Spleen (tissue), 11 donors: Measurements from ENCODE around the gene ZMIZ2. TPM values are rescaled to one million over a fixed set of nuclear protein-coding genes. Genes with fewer than 3 reads are reported as not detected.
A peak's percentile ranks its signal among the peaks of the same experiment; 100 is the strongest.

Source experiments
- DNase-seq: peaks from one replicate; pipeline ENCODE4 v3.0.0-alpha.2; 2020
- H3K27ac ChIP-seq, 8 donors: fragments of 200-600 bp; sonication (generic) in 7 of 8; 1 replicate in 4 of 8; 2 replicates in 4 of 8; pipeline versions ENCODE4 v1.5.0 to v1.8.0; 2016 to 2021; ENCODE audit warnings: inconsistent platforms in 4 of 8, mild to moderate bottlenecking in 4 of 8, moderate library complexity in 1 of 8
- H3K27me3 ChIP-seq, 7 donors: fragments of 200-600 bp; sonication (generic) in 6 of 7; replicated peaks in 1 of 7; 1 replicate in 4 of 7; 2 replicates in 3 of 7; pipeline versions ENCODE4 v1.5.0 to v1.8.0; 2016 to 2021; ENCODE audit warnings: inconsistent platforms in 3 of 7, mild to moderate bottlenecking in 1 of 7
- H3K36me3 ChIP-seq, 6 donors: fragments of 200-600 bp; sonication (generic) in 5 of 6; 1 replicate in 4 of 6; 2 replicates in 2 of 6; pipeline versions ENCODE4 v1.5.0 to v1.8.0; 2016 to 2021; ENCODE audit warnings: inconsistent platforms in 2 of 6
- H3K4me1 ChIP-seq, 6 donors: fragments of 200-600 bp; sonication (generic) in 5 of 6; 1 replicate in 3 of 6; 2 replicates in 3 of 6; pipeline versions ENCODE4 v1.5.0 to v1.8.0; 2016 to 2021; ENCODE audit warnings: inconsistent platforms in 3 of 6
- H3K4me3 ChIP-seq, 8 donors: fragments of 200-600 bp; sonication (generic) in 7 of 8; 1 replicate in 4 of 8; 2 replicates in 4 of 8; pipeline versions ENCODE4 v1.5.0 to v1.8.0; 2016 to 2021; ENCODE audit warnings: inconsistent platforms in 4 of 8, mild to moderate bottlenecking in 4 of 8, moderate library complexity in 2 of 8
- H3K9me3 ChIP-seq, 8 donors: fragments of 200-600 bp; sonication (generic) in 7 of 8; 1 replicate in 4 of 8; 2 replicates in 4 of 8; pipeline versions ENCODE4 v1.5.0 to v1.8.0; 2016 to 2021; ENCODE audit warnings: inconsistent platforms in 4 of 8
- POLR2A ChIP-seq, 3 donors: fragments of 450-650 bp; IDR thresholded peaks; one replicate each; pipeline ENCODE4 v1.5.1; 2017; ENCODE audit warnings: antibody characterized with exemption in 3 of 3, mild to moderate bottlenecking in 1 of 3
- POLR2AphosphoS5 ChIP-seq, 3 donors: sonication (generic); formaldehyde crosslinking; IDR thresholded peaks; one replicate each; pipeline ENCODE4 v1.5.1; 2017; ENCODE audit warnings: antibody characterized with exemption in 3 of 3
- WGBS, 5 donors: extraction: QIAGEN DNeasy Blood & Tissue Kit in 3 of 5; methylation state at CpG; one replicate each; pipeline versions ENCODE4 v1.1.5 to v1.1.7; 2013 to 2018; 5-methylcytosine and 5-hydroxymethylcytosine counted together
- intact Hi-C: fragments of 100-400 bp; cut with DNase I; formaldehyde crosslinking; loops from one replicate; pipeline ENCODE4 v1.15.0; 2023; ENCODE audit warnings: low total_unique reads
- polyA plus RNA-seq, 3 donors: library from polyadenylated mRNA; stranded (reverse); fragments of 200-250 nt; gene quantifications; one replicate each; pipeline ENCODE4 v1.2.1, GENCODE V29; 2013
- total RNA-seq, 7 donors: library from RNA; depleted of rRNA in 3 of 7; stranded (reverse); fragments of >200 nt in 3 of 7; fragmentation: NEBNext Ultra II Directional in 4 of 7; extraction: Animal tissue kit (Norgen Biotek cat#: 25700) in 4 of 7; gene quantifications; one replicate each; pipeline versions ENCODE4 v1.1.0 to v1.2.1, GENCODE V29; 2016 to 2021
- TF ChIP-seq, protein P1 (sequence below), 11 experiments: fragments of 200-600 bp in 7 of 11; fragments of 450-650 bp in 4 of 11; sonication (generic) in 4 of 11; IDR thresholded peaks in 8 of 11; conservative IDR thresholded peaks in 3 of 11; 1 replicate in 7 of 11; 2 replicates in 4 of 11; pipeline versions ENCODE4 v1.4.0 to v1.8.0; 2016 to 2021; ENCODE audit warnings: antibody characterized with exemption in 11 of 11, inconsistent platforms in 4 of 11, mild to moderate bottlenecking in 1 of 11
- donor health status: healthy with polysubstance abuse.
- donor health status: DM: no; HTN: no; CAD: no; lungs with moderate emphysema.
- donor health status: DM: no; HTN: no; CAD: no.
- donor health status: Bipolar disorder and iron deficiency.
- donor health status: healthy.
- donor health status: DM: no; HTN: no; CAD: no.
- donor health status: DM: yes; HTN: yes; CAD: no.

ZMIZ2 gene
- total and polyA plus RNA-seq, 10 donors, result 27.7 to 160 (median 84.1) TPM

DNA sequence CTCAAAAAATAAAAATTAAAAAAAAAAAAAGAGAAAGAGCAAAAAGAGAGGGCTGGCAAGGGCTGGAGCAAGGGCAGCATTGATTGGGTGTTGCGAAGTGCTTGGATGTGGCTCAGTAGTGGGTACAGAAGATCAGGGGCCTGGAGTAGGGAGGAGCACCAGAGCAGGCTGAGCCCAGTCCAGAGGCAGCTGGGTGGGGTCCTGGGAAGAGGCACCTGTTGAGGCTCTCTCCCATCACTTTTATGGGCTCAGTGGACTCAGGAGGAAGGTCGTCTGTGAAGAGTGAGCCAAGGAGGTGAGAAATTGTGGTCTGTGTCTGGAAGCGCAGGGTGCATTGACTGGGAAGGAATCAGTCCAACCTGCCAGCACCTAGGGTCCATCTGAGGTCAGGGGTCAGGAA, 11.8 kb upstream of the ZMIZ2 start:
- no peaks in the 10 kb centered on the region for H3K9me3 ChIP-seq
- no peak overlapping the region for H3K27ac ChIP-seq
- TF ChIP-seq POLR2AphosphoS5 (IDR thresholded peaks at IDR 0.05) (no peak), POLR2A (IDR thresholded peaks at IDR 0.05) (no peak)
- TF ChIP-seq, protein P1, sequence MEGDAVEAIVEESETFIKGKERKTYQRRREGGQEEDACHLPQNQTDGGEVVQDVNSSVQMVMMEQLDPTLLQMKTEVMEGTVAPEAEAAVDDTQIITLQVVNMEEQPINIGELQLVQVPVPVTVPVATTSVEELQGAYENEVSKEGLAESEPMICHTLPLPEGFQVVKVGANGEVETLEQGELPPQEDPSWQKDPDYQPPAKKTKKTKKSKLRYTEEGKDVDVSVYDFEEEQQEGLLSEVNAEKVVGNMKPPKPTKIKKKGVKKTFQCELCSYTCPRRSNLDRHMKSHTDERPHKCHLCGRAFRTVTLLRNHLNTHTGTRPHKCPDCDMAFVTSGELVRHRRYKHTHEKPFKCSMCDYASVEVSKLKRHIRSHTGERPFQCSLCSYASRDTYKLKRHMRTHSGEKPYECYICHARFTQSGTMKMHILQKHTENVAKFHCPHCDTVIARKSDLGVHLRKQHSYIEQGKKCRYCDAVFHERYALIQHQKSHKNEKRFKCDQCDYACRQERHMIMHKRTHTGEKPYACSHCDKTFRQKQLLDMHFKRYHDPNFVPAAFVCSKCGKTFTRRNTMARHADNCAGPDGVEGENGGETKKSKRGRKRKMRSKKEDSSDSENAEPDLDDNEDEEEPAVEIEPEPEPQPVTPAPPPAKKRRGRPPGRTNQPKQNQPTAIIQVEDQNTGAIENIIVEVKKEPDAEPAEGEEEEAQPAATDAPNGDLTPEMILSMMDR (IDR thresholded peaks at IDR 0.05 in 8 of 11, conservative IDR thresholded peaks at IDR 0.05 in 3 of 11), result no peak
- H3K36me3 ChIP-seq, result no peaks in the 10 kb centered on the region
- intact Hi-C loops, result no loop called here
- H3K4me3 ChIP-seq, result no peak overlapping the region
- peaks cover 0 to 7% (median 0%) of the 10 kb centered on the region in 6 donors for H3K4me1 ChIP-seq
- WGBS, 5 donors, result 70 to 91% (median 86%) methylated on average over 3 of the region's 3 CpGs
- no peaks in the 10 kb centered on the region for H3K27me3 ChIP-seq
- peak; percentile 24 for DNase-seq

DNA sequence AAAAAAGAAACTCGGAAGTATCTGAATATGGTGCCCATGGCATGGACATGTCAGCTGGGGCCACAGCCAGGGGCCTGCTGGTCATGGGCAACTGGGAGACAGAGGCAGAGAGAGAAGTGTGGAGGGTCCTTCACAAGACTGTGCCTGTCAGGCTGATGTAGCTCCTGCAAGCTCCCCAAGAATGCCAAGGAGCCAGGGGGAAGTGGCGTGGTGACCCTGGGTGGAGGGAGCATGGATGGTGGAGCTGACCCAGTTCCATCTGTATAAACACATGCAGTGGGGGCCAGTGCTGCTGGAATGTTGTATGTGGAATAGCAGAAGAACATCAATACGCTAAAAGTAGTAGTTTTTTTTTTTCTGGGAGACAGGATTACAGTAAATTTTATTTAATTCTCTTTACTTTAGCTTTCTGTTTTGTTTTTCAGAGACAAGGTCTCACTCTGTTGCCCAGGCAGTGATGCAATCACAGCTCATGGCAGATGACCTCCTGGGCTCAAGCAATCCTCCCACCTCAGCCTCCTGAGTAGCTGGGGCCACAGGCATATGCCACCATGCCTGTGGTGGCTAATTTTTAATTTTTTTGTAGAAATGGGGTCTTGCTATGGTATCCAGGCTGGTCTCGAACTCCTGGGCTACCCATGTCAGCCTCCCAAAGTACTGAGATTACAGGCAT, 10.5 kb upstream of the ZMIZ2 start:
- TF ChIP-seq POLR2AphosphoS5 (IDR thresholded peaks at IDR 0.05) (no peak), POLR2A (IDR thresholded peaks at IDR 0.05) (no peak)
- TF ChIP-seq, protein P1 (IDR thresholded peaks at IDR 0.05 in 8 of 11, conservative IDR thresholded peaks at IDR 0.05 in 3 of 11), result no peak
- peaks cover 0 to 12% (median 3%) of the 10 kb centered on the region in 6 donors for H3K4me1 ChIP-seq

DNA sequence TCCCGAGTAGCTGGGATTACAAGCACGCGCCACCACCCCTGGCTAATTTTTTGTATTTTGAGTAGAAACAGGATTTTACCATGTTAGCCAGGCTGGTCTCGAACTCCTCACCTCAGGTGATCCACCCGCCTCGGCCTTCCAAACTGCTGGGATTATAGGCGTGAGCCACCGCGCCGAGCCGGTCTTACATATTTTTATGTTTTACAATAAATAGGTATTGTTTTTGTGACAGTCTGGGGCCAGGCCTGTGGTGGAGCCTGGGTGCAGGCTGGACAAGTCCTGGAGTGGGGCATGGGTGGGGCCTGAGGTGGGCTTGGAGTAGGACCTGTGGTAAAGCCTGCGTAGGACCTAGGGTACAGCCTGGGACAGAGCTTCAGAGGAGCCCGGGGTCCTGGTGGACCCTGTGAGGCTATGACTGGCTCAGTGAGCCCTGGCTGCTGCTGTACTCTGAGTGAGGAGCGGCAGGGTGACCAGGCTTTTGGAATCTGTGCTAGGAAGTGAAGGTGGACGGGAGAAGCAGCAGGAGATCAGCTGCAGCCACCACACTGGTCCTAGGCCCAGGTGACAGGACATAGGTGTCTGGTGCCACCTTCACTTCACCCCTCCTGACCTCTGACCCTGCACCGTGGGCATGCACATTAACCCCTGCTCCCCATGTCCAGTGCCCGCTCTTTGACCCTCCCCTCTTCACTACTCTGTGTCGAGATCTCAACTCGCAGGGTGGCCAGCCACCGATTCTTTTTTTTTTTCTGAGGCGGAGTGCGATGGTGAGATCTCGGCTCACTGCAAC, 9.6 kb upstream of the ZMIZ2 start:
- DNase-seq, result peak; percentile 69
- no peak for TF ChIP-seq POLR2A (IDR thresholded peaks at IDR 0.05)
- TF ChIP-seq POLR2AphosphoS5 (IDR thresholded peaks at IDR 0.05), result no peak
- TF ChIP-seq, protein P1 (IDR thresholded peaks at IDR 0.05 in 8 of 11, conservative IDR thresholded peaks at IDR 0.05 in 3 of 11), result no peak
- peaks cover 0 to 12% (median 3%) of the 10 kb centered on the region in 6 donors for H3K4me1 ChIP-seq
- no peaks in the 10 kb centered on the region for H3K27me3 ChIP-seq
- H3K36me3 ChIP-seq, result no peaks in the 10 kb centered on the region
- no peak overlapping the region for H3K4me3 ChIP-seq
- WGBS, 5 donors, result 89 to 97% (median 93%) methylated on average over 23 of the region's 23 CpGs
- intact Hi-C loops, result no loop called here
- no peaks in the 10 kb centered on the region for H3K9me3 ChIP-seq
- no peak overlapping the region for H3K27ac ChIP-seq

More for the DNA sequence above, 10.5 kb upstream of the ZMIZ2 start:
- intact Hi-C loops, result no loop called here
- peak; percentile 28 for DNase-seq
- H3K27me3 ChIP-seq, result no peaks in the 10 kb centered on the region
- H3K36me3 ChIP-seq, result no peaks in the 10 kb centered on the region
- 86 to 96% (median 94%) methylated on average over 4 of the region's 4 CpGs for WGBS, 5 donors
- no peaks in the 10 kb centered on the region for H3K9me3 ChIP-seq
- H3K27ac ChIP-seq, result no peak overlapping the region
- no peak overlapping the region for H3K4me3 ChIP-seq

DNA sequence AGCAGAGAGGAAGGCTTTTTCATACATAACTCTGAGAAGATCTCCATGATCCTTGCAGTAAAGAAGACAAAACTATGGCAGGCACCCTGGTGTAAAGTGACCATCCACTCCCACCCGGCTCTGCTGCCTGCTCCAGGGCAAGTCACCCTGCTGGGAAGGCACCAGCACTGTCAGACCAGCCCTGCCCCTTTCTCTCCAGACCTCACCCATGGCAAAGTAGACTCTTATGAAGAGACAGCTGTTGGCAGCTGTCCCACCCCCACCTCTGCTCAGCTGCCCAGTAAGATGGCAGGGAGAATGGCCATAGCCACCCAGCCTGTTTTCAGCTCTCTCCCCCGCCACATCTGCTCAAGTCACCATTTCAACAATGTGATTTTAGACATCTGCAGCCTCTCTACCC, 8.6 kb upstream of the ZMIZ2 start:
- Histone ChIP-seq H3K27me3 (no peaks in the 10 kb centered on the region), H3K27ac (no peak overlapping the region), H3K36me3 (no peaks in the 10 kb centered on the region), H3K4me1 (peaks cover 0 to 12% (median 3%) of the 10 kb centered on the region in 6 donors), H3K9me3 (no peaks in the 10 kb centered on the region), H3K4me3 (no peak overlapping the region)
- WGBS, 5 donors, result 92 to 100% (median 94%) methylated on average over 2 of the region's 2 CpGs
- TF ChIP-seq POLR2A (IDR thresholded peaks at IDR 0.05) (no peak), POLR2AphosphoS5 (IDR thresholded peaks at IDR 0.05) (no peak)
- TF ChIP-seq, protein P1 (IDR thresholded peaks at IDR 0.05 in 8 of 11, conservative IDR thresholded peaks at IDR 0.05 in 3 of 11), result no peak
- peak; percentile 66 for DNase-seq
- intact Hi-C loops, result loop anchor here (10.0 kb wide), 1 partner anchor 135 kb away; the partner anchor contains the start of gene OGDH
